Stimulated activated CD4-positive, alpha-beta T cell treated with anti-CD3 and anti-CD28 coated beads, Interleukin-4, amount 100 ng/mL, for 24 hours (primary cell): Measurements from ENCODE around the gene LRP1B.

Experiments
- DNase-seq: peaks from one replicate; pipeline ENCODE4 v3.0.0-alpha.2; 2020

The LRP1B gene

DNA sequence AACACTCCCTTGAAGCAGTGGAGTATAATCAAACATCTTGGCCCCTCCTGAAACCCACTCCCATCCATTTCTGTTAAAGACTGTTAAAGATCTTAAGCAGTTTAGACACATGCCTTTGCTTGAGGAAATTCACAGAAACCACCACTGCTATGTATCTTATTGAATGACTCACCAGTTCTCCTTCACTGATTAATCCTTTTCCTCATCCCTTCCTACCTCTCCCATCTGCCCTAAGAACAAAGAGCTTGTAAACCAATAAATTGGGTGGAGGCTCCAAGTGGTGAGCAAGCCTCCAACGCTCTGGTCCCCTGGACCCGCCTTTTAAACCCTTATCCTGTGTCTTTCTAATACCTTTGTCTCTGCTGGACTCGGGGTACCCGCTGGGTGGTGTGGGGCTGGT, 746.1 kb downstream of the LRP1B start:
- DNase-seq: no peak

DNA sequence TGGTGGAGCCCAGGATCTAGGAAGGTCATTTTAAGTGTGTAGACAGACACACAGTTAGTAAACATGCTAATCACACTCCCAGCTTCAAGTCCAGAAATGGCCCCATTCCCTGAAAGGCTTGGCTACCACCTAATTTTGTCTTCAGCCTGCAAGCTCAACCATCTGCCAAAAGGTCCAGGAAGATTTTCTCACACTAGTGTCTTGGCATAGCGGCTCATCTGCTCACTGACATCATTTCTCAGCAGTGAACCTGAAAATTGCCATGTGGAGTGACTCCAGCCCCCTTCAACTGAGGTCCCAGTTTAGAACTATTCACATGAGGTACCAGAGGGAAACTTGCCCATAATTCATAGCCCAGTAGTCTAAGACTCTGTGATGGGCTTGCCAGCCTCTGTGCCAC, 748.9 kb downstream of the LRP1B start:
- no peak for DNase-seq

DNA sequence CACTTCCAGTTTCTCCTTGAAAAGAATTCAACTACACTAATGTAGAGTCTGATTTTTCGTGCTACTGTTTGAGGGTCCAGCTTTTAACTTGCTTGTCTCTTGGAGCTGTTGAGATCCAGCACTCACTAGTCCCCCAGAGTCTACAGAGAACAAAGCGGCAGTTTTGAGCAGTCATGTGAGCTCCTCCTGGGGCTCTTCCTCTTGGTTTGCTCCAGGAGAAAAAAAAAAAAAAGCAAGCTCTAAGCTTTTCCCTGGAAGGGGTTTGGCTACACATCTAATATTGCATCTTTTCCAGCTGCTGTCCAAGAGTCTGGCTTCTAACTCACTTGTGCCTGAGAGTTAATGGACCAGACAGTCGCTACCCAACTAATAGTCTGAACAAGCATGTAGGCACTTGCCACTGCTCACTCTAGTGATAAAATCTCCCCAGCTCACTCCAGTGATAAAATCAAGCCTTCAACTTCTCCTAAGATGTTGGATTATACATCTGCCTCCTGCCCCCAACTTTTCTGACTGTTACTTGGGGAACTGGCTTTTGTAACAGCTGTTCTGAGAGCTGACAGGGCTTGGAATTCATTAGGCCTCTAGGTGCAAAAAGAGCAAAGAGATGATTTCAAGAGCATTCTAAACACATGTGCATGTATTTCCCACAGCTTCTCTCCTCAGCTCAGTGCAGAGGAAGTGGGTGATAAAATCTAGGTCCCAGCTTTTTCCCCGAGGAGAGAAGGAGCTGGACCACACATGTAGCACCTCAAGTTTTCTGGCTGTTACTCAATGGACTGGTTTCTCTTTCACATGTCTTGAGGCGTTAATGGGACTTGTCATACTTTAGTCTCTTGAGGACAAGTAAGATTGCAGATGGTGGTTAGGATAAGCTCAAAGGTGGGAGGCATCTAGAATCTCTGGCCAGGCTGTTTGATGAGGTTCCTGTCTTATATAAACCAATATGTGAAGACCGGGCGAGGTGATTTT, 750.5 kb downstream of the LRP1B start:
- no peak for DNase-seq

DNA sequence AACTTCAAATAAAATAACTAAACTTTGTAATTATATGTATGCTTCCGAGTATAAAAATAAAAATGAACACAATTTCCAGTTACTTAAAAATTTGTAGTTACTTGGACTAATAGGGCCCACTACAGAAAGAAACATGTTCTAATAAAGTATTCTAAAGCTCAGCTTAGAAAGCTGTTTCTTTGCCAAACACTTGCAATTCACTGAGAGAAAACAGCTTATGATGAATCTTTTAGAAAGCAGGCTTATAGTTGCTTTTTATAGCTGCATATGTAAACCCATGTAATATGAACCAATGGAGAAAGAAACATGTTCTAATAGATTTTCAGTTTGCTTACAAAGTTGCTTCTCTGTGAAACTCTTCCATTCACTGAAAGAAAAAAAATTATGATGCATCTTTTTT, 766.0 kb downstream of the LRP1B start:
- no peak for DNase-seq

DNA sequence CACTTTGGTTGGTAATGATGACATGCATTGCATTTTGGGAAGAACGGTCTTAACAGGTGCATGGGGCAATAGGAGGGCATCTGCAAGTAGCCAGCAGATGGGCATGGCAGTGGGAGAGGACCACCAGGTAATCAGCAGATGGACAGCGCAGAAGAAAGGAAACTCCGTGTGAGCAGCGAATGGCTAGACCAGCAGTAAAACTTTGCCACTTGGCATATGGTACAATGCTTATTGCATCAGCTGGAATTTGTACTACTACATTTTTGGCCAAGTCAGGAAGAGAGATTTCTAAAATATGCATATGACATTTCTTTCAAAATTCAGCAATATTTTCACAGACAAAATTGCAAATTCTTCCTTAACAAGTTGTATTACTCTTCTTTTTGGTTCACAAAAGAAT, 768.5 kb downstream of the LRP1B start:
- no peak for DNase-seq

DNA sequence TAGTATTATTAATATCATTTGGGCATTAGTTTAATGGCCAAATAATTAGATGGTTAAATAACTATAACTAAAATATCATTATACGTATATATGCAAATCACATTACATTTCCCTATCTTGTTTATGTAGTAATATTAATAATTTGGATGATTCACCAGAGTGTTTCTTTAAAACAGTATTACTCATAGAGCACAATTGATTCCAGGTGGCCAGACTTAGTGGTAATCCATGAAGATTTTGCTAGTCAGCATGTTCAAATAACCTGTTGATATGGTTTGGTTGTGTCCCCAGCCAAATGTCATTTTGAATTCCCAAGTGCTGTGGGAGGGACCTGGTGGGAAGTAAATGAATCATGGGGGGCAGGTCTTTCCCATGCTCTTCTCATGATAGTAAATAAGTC, 782.3 kb downstream of the LRP1B start:
- no peak for DNase-seq

DNA sequence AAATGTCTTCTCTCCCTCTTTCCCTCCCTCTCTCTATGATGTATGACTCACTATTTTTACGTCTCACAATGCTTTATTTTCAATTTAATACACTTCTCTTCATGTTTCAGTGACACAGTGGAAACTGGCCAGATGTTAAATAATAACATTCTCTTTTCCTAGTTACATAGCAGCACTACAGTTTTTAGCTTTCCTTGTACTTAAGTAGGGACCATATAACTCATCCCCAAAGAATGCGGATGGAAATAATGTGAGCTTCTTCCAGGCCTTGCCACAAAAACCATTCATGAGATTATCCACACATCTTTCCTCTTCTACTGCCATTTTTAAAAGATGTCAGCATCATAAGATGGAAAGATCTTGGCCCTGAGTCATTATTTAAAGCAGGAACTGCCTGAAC, 789.4 kb downstream of the LRP1B start:
- DNase-seq: no peak

DNA sequence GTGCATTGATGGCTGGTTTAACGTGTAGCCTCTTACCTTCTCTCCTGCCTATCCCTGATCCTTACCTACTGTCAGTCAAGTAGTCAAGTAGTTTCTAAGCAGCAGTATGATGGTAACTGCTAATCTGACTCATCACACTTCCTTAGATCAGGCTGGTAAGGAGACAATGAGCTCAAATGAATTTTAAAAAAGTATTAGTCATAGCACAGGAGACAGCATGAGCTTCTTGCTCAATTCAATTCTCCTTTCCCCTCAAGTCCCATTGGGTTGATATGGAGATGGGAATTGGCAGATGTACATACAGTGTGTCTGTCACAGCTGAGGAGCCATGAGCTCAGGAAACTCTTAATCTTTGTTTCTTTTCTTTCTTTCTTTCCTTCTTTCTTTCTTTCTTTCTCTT, 799.7 kb downstream of the LRP1B start:
- no peak for DNase-seq

DNA sequence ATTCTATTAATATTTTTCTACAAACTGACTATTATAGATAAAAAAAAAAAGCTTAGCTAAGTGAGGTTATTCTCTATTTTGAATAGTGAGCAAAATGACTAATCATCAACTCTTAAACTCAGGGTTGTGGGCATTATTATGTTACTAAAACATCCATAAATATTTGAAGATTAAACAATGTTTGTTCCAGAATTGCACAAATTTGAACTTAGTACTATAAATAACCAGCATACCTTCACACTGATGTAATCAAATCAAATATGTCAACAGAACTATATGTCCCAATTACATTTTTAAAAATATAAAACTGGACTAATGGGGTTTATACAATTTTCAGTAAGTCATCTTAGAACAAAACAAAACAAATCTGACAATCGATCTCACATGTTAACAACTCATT, 800.9 kb downstream of the LRP1B start:
- DNase-seq: no peak

DNA sequence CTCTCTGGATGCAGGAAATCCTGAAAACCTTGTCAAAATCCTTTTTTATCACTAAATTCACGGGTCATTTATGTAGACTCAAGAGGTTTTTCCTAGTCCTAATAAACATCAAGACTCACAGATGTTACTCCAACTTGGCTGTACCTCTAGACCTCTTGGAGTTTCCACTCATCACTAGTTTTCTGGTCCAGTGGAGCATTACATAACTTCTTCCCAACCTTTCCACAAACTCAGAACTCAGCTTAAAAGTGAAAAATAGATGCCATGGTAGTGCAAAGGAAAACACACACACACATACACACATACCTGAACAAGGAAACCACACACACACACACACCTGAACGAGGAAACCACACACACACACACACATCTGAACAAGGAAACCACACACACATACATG, 807.2 kb downstream of the LRP1B start:
- DNase-seq: no peak

DNA sequence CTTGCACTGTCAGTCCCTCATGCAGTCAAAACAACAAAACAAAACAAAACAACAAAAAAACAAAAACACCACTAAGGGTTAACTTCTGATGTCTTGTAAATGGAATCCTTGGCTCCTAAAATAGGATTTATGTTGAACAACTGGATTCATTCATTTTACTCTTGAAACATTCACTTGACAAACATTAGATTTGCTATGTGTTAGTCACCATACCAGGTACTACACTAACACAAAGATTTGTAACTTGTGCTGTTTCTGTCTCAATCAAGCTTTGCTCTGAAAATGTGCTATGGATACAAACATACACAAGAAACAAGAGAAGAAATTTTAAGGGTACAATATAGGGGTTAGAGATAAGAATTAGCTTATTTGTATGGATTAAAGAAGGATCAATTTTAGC, 812.8 kb downstream of the LRP1B start:
- DNase-seq: no peak

DNA sequence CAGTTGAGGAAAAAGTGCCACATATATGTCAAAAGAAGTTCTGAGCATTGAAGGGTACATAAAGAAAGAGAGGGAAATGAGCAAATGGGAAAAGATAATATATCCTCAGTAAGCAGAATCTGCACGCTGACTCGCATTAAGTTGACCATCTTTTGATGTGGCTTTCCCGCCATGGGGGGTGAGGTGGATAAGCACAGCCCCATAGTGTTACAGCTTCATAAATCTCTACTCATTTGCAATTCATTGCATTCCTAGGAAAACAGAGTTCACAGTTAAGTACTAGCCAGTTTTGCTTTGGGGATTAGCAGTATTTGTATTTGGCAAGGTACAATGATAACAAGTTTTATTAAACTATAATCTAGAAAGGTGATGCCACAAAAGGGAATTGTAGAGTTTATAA, 814.2 kb downstream of the LRP1B start:
- no peak for DNase-seq

DNA sequence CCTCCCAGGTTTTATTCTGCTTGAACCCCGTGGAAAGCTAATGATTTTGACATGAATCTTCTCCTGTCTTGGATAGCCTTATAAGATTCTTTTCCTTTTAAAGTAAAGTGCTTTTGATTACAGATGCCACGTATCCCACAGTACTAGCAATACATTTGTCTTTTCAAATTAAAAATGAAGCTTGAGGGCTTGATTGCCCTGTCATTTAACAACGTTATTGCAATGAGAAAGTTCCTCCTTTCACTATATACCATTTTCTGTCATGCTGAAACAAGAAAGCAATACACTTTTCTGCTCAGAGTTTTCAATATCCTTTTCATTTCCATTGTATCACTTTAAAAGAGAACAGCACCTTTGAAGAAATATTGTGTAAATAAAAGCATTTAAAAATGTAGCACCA, 814.7 kb downstream of the LRP1B start:
- no peak for DNase-seq

DNA sequence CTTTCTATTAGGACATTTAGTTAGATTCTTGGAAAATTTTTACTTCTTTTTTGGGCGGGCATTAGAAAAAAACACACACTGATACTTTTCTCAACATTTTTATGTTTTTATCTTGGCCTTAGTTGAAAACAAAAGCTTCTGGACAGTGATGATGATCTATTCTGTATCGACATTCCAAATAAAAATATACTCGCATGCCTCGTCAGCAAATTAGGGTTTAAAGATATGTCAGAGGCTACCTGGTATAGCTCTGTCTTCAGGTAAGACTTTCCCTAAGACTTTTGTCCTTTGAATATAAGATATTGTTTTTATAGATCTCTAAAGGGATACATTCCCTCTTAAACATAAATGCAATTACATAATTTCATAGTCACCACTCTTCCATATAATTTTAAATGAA, 816.8 kb downstream of the LRP1B start:
- no peak for DNase-seq

DNA sequence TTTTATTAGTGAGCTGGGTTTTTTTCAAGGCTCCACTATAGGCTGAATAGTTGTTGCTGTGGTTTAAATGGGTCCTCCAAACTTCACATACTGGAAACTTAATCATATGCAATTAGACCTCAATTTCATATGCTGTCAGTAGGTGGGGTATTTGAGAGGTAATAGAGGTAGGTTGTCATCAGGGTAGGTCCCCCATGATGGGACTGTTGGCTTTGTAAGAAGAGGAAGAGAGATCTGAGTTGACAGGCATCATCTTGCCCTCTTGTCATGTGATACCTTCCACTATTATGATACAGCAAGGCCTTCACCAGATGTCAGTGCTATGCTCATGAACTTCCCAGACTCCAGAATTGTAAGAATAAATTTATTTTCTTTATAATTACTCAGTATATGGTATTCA, 819.4 kb downstream of the LRP1B start:
- DNase-seq: no peak

DNA sequence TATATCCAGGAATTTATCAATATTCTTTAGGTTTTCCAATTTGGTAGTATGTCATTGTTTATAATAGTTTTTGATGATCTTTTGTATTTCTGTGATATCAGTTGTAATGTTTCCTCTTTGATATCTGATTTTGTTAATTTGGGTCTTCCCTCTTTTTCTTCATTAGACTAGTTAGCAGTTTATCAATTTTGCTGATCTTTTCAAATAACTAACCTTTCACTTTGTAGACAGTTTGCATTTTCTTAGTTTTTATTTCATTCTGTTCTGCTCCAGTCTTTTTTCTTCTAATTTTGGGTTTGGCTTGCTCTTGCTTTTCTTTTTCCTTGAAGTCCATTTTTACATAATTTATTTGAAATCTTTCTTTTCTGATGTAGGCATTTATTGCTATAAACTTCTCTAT, 824.4 kb downstream of the LRP1B start:
- no peak for DNase-seq

DNA sequence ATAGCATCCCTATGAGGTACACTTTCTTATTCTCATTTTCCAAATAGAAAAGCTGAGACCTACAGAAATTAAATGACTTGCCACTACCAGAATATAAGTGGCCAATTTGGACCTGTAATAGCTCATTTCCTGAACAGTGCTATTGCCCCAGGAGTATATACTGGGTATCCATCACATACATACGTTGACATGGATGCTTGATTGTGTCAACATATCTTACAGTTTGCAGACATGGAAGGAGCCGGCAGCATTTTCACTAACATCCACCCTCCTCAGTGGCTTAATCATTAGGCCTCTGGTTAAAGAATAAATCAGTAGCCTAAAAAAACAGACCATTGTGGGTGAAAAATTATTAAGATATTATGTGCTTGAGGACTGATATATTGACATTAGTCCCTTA, 829.3 kb downstream of the LRP1B start:
- no peak for DNase-seq

DNA sequence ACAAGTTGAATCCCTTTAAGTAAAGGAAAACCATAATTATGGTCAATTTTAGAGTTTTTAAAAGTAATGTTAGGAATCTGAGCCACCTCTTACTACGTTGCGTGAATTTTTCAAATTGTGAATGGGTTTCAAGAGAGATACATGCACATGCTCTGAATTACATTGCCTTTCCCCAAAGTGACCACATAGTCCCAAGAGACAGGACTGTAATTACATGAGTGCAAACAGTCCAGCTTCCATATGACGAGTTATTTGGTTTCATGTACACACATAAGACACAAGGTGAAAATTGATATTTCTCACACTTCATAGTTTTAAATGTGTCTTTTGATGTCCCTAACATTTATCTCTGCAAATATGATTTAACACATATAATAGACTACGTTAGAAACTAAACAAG, 850.8 kb downstream of the LRP1B start:
- DNase-seq: no peak

DNA sequence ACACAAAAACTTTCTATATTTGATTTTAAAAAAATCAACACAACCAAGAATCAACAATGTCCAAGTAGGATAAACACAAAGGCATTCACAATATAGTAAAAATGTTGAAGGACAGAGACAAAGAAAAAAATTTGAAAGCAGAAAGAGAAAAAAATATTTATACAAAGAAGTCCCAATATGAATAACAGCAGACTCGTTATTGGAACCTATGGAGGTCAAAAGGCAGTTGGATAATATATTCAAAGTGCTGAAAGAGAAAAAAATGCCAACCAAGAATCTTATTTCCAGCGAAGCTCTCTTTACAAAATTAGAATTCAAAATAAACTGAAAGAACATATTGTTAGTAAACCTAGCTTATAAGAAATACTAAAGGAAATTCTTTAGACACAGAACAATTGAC, 859.5 kb downstream of the LRP1B start:
- DNase-seq: no peak

DNA sequence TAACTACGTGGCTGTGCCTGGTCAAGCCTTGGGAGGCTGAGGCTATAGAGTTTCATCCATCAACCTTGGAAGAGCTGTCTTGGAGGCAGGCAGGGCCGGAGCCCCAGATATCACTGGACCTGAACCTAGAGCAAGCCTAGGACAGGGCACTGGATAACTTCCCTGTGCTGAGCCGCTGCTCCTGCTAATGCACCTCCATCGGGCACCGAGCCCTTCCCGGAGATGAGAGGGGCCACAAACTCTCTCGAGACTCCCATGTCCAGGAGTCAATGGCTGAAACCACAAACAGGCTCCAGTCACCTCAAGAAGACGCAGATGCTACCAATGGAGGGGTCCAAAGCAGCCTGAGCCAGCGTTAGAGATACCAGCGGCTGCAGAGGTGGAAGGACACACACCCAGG, 866.0 kb downstream of the LRP1B start:
- DNase-seq: no peak

DNA sequence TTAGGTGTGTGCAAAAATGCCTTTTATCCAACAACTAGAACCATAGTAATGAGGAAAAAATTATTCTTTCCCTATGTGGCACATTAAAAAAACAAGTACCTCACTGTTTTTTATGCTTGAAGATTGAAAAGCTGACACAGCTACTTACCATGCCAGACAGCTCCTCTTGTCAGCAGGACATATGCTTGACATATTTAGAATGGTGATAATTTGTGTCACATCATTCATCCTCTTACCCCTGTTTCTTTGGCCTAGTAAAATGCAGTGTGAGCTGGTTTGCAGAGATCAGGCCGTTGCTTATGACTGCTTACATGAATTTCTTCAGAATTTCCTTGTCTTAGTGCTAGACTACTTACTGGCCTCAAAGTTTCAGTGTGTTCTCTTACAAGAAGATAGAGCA, 869.9 kb downstream of the LRP1B start:
- no peak for DNase-seq

DNA sequence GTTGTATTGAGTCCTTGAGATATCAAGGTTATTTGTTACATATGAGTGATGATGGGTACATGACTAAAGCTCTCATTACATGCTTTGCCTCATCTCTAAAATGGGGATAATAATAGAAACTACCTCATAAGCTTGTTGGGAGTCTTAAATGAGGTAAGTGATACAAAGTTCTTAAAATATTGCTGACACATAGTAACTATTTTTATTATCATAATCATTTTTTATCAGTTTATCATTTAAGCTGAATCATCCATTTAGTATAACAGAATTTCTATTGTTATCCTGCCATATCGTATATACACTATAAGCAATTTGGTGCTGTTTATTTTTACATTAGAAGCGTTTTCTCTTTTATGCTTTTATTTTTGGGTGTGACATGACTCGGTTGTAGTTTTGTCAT, 871.1 kb downstream of the LRP1B start:
- no peak for DNase-seq

DNA sequence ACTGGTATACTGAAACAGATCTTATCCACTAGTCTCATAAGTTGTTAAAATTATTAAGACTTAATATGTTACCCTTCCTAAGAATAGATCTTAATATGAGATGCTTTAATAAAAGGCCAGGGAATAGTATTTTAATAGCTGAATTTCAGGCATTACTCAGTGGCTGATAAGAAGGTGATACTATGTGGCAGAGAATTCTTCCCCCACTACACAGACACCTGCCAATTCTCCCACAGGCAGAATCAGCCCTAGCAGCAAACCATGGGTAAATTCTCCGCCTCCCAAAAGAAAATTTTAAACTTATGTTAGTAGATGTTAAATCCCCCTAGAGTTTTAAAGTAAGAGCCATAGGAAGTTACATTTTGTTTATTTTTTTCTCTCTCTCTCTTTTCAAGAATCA, 888.8 kb downstream of the LRP1B start:
- DNase-seq: no peak

DNA sequence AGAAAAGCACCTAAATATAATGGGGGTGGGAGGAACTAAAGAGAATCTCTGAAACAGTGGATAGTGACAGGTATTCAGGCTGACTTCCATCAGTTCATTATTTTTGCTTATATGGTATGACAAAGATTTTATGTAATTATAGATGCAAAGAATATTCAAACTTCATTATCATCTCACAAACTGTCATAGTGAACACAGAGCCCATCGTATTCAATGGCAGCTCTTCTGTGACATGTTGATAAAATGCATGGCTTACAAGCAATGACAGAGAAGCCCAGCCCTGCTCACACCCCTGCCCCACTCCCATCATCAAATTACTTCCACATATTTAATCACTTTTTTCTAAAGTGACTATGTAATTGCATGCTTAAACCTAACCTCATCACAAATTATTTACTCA, 904.3 kb downstream of the LRP1B start:
- no peak for DNase-seq

DNA sequence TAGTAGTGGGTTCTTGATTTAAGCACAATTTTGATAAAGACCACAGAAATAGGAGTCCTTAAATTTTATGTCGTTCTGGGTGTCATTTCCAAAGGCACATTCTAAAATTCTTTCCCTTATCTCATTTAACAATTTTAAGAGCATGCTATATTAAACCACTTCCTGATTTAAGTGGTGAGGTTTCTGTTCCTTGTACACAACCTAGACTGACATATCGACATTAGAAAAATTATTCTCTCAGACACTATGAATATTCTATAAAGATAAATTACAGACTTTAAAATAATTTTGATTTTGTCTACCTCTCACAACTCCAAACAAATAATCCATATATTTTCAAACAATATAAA, 923.8 kb downstream of the LRP1B start:
- no peak for DNase-seq
